ENCODE measurements around the gene DYNLT5.

GRCh38 chr1:66712839-66713238 lies 39.4 kb upstream of the DYNLT5 start:
- no peak for TF ChIP-seq CTCF (IDR thresholded peaks at IDR 0.05)
- no peak for TF ChIP-seq POLR2AphosphoS5 (IDR thresholded peaks at IDR 0.05)

Measured in breast epithelium (tissue), 3 donors.